MM.1S (cell line): ENCODE results near the gene AHNAK.

Experiments used
- DNase-seq: peaks from one replicate; pipeline ENCODE4 v3.0.0-alpha.2; 2015
- H2AFZ ChIP-seq: fragments of 300-600 bp; sonication (generic); 2 replicates; pipeline ENCODE4 v1.6.0; 2016; ENCODE audit warnings: antibody characterized with exemption, low read length
- H3F3A ChIP-seq: fragments of 300-600 bp; sonication (generic); 2 replicates; pipeline ENCODE4 v1.6.1; 2016; ENCODE audit warnings: mild to moderate bottlenecking, antibody characterized with exemption, low read length, moderate library complexity, mixed read lengths; ENCODE audit not compliant: insufficient read depth
- H3K27ac ChIP-seq: fragments of 300-600 bp; sonication (generic); 2 replicates; pipeline ENCODE4 v1.5.1; 2016; ENCODE audit warnings: mild to moderate bottlenecking, low read length
- H3K27me3 ChIP-seq: fragments of 300-600 bp; sonication (generic); replicated peaks from 2 replicates; pipeline ENCODE4 v1.6.0; 2016; ENCODE audit warnings: low read length; ENCODE audit not compliant: insufficient read depth
- H3K36me3 ChIP-seq: fragments of 300-600 bp; sonication (generic); replicated peaks from 2 replicates; pipeline ENCODE4 v1.6.1; 2016; ENCODE audit warnings: mild to moderate bottlenecking, low read length, mixed read lengths; ENCODE audit not compliant: insufficient read depth
- H3K4me1 ChIP-seq: fragments of 300-600 bp; sonication (generic); 2 replicates; pipeline ENCODE4 v1.6.1; 2016; ENCODE audit warnings: low read length, mixed read lengths
- H3K4me2 ChIP-seq: fragments of 300-600 bp; sonication (generic); 2 replicates; pipeline ENCODE4 v1.6.0; 2016; ENCODE audit warnings: low read depth, low read length
- H3K4me3 ChIP-seq: fragments of 300-600 bp; sonication (generic); 2 replicates; pipeline ENCODE4 v1.5.1; 2016; ENCODE audit warnings: low read length, mixed read lengths
- H3K79me2 ChIP-seq: fragments of 300-600 bp; sonication (generic); 2 replicates; pipeline ENCODE4 v1.6.1; 2016; ENCODE audit warnings: mixed run types, low read length, mixed read lengths
- H3K9ac ChIP-seq: fragments of 300-600 bp; sonication (generic); 2 replicates; pipeline ENCODE4 v1.6.1; 2016; ENCODE audit warnings: low read length, mixed read lengths
- H3K9me2 ChIP-seq: fragments of 300-600 bp; sonication (generic); replicated peaks from 2 replicates; pipeline ENCODE4 v1.6.1; 2016; ENCODE audit warnings: mild to moderate bottlenecking, low read length, mixed read lengths; ENCODE audit not compliant: insufficient read depth
- H3K9me3 ChIP-seq: fragments of 300-600 bp; sonication (generic); replicated peaks from 2 replicates; pipeline ENCODE4 v1.6.1; 2016; ENCODE audit warnings: mild to moderate bottlenecking, low read length, mixed read lengths; ENCODE audit not compliant: insufficient read depth
- H4K20me1 ChIP-seq: fragments of 300-600 bp; sonication (generic); 2 replicates; pipeline ENCODE4 v1.6.1; 2016; ENCODE audit warnings: mild to moderate bottlenecking, low read length, moderate library complexity, mixed read lengths; ENCODE audit not compliant: insufficient read depth
- CTCF ChIP-seq: fragments of 300-600 bp; sonication (generic); IDR thresholded peaks from 2 replicates; pipeline ENCODE4 v1.5.1; 2016; ENCODE audit warnings: antibody characterized with exemption, low read length, mixed read lengths
- EZH2 ChIP-seq: fragments of 300-600 bp; sonication (generic); optimal IDR thresholded peaks from 2 replicates; pipeline ENCODE3; 2017; ENCODE audit warnings: low read depth, mild to moderate bottlenecking, antibody characterized with exemption, low read length, mixed read lengths
- EZH2phosphoT487 ChIP-seq: fragments of 300-600 bp; sonication (generic); IDR thresholded peaks from 2 replicates; pipeline ENCODE4 v1.6.1; 2018; ENCODE audit warnings: antibody characterized with exemption, low read length

Gene AHNAK

GRCh38 chr11:62446091-62446490 is 100.5 kb downstream of the AHNAK start:
- no peak for DNase-seq
- no peak for TF ChIP-seq EZH2phosphoT487
- no peak for TF ChIP-seq CTCF
- TF ChIP-seq EZH2: no peak
- H3K4me2 ChIP-seq: no peak overlapping the region
- no peaks in the 10 kb centered on the region for H3F3A ChIP-seq
- H3K27me3 ChIP-seq: no peaks in the 10 kb centered on the region
- no peak overlapping the region for H2AFZ ChIP-seq
- H3K9me3 ChIP-seq: no peaks in the 10 kb centered on the region
- no peak overlapping the region for H3K27ac ChIP-seq
- peaks cover 8% of the 10 kb centered on the region for H3K4me1 ChIP-seq
- no peak overlapping the region for H3K4me3 ChIP-seq
- H3K9me2 ChIP-seq: no peaks in the 10 kb centered on the region
- H3K9ac ChIP-seq: no peak overlapping the region
- H4K20me1 ChIP-seq: no peaks in the 10 kb centered on the region
- no peaks in the 10 kb centered on the region for H3K36me3 ChIP-seq
- H3K79me2 ChIP-seq: no peaks in the 10 kb centered on the region

GRCh38 chr11:62445314-62445740 is 101.3 kb downstream of the AHNAK start:
- no peak for DNase-seq
- no peak overlapping the region for H3K27ac ChIP-seq
- H3F3A ChIP-seq: no peaks in the 10 kb centered on the region
- H3K4me1 ChIP-seq: peaks cover 8% of the 10 kb centered on the region
- no peaks in the 10 kb centered on the region for H3K9me2 ChIP-seq
- H3K79me2 ChIP-seq: no peaks in the 10 kb centered on the region
- H2AFZ ChIP-seq: no peak overlapping the region
- no peak for TF ChIP-seq CTCF
- TF ChIP-seq EZH2: no peak
- TF ChIP-seq EZH2phosphoT487: no peak
- H3K4me2 ChIP-seq: no peak overlapping the region
- H3K27me3 ChIP-seq: no peaks in the 10 kb centered on the region
- no peaks in the 10 kb centered on the region for H3K36me3 ChIP-seq
- H3K4me3 ChIP-seq: no peak overlapping the region
- no peaks in the 10 kb centered on the region for H4K20me1 ChIP-seq
- no peaks in the 10 kb centered on the region for H3K9me3 ChIP-seq
- H3K9ac ChIP-seq: no peak overlapping the region

- peak overlapping the region; percentile 53; the same call in 1 of the 2 replicates for H2AFZ ChIP-seq
- H4K20me1 ChIP-seq: no peaks in the 10 kb centered on the region
- no peaks in the 10 kb centered on the region for H3K27me3 ChIP-seq
- no peaks in the 10 kb centered on the region for H3K9me3 ChIP-seq
- no peaks in the 10 kb centered on the region for H3K79me2 ChIP-seq
- peak overlapping the region; percentile 34; the same call in 1 of the 2 replicates for H3K4me2 ChIP-seq
- H3K27ac ChIP-seq: no peak overlapping the region
- DNase-seq: no peak
- H3K9me2 ChIP-seq: no peaks in the 10 kb centered on the region
- H3K36me3 ChIP-seq: no peaks in the 10 kb centered on the region
- peak overlapping the region; percentile 17; the same call in 1 of the 2 replicates for H3K4me3 ChIP-seq
- H3K9ac ChIP-seq: no peak overlapping the region
- no peaks in the 10 kb centered on the region for H3F3A ChIP-seq
- TF ChIP-seq EZH2phosphoT487: no peak
- TF ChIP-seq CTCF: no peak
- TF ChIP-seq EZH2: no peak
- H3K4me1 ChIP-seq: peaks cover 8% of the 10 kb centered on the region
These were observed 101.8 kb downstream of the AHNAK start for GRCh38 chr11:62444835-62445234.
